Fibroblast of the aortic adventitia (primary cell): ENCODE results near the gene SPN. TPM values are rescaled to one million over a fixed set of nuclear protein-coding genes. Genes with fewer than 3 reads are reported as not detected.
"Not testable (repeated sequence)": the region's sequence is repeated elsewhere in the genome, so short reads cannot be mapped to it uniquely, and the experiment has no call there.

Experiments
- DNase-seq: peaks from one replicate; pipeline ENCODE4 v3.0.0-alpha.2; 2010; ENCODE audit warnings: low read depth
- H3K4me3 ChIP-seq: 2 replicates; pipeline ENCODE4 v1.5.1; 2011; ENCODE audit warnings: low read depth, mild to moderate bottlenecking, control low read depth, low read length, moderate library complexity
- CTCF ChIP-seq: IDR thresholded peaks from 2 replicates; pipeline ENCODE4 v1.5.1; 2011; ENCODE audit warnings: mild to moderate bottlenecking, low read length, control low read depth, inconsistent platforms; ENCODE audit not compliant: insufficient read depth
- total RNA-seq: library from RNA; depleted of rRNA; stranded (reverse); fragments of >200 nt; gene quantifications from 2 replicates; pipeline ENCODE4 v1.2.3, GENCODE V29; 2012; ENCODE audit warnings: low replicate concordance

The SPN gene
- total RNA-seq, 1 donor: not detected

- no peak for TF ChIP-seq CTCF
- H3K4me3 ChIP-seq: no peak overlapping the region
- DNase-seq: no peak
Observed at GRCh38 chr16:29649588-29650494, 13.2 kb upstream of the SPN start.

GRCh38 chr16:29650771-29651170 lies 12.3 kb upstream of the SPN start:
- H3K4me3 ChIP-seq: no peak overlapping the region
- no peak for DNase-seq
- no peak for TF ChIP-seq CTCF

- DNase-seq: no peak
- no peak overlapping the region for H3K4me3 ChIP-seq
- TF ChIP-seq CTCF: no peak
Observed at GRCh38 chr16:29651774-29652349, 11.2 kb upstream of the SPN start.

GRCh38 chr16:29653471-29653870 lies 9.6 kb upstream of the SPN start:
- DNase-seq: no peak
- H3K4me3 ChIP-seq: no peak overlapping the region
- no peak for TF ChIP-seq CTCF

GRCh38 chr16:29653890-29654289 lies 9.2 kb upstream of the SPN start:
- H3K4me3 ChIP-seq, DNase-seq: not testable (repeated sequence)

- no peak for DNase-seq
- TF ChIP-seq CTCF: no peak
- no peak overlapping the region for H3K4me3 ChIP-seq
Observed at GRCh38 chr16:29656688-29657523, 6.1 kb upstream of the SPN start.

GRCh38 chr16:29658705-29659104 lies 4.3 kb upstream of the SPN start:
- no peak for TF ChIP-seq CTCF
- DNase-seq: no peak
- H3K4me3 ChIP-seq: no peak overlapping the region
